ENCODE results near the gene ASCC1. TPM values are rescaled to one million over a fixed set of nuclear protein-coding genes. Genes with fewer than 3 reads are reported as not detected.

ASCC1 gene
- total RNA-seq, 2 donors from 2014 or later: 14.8 to 38.3 TPM

DNA sequence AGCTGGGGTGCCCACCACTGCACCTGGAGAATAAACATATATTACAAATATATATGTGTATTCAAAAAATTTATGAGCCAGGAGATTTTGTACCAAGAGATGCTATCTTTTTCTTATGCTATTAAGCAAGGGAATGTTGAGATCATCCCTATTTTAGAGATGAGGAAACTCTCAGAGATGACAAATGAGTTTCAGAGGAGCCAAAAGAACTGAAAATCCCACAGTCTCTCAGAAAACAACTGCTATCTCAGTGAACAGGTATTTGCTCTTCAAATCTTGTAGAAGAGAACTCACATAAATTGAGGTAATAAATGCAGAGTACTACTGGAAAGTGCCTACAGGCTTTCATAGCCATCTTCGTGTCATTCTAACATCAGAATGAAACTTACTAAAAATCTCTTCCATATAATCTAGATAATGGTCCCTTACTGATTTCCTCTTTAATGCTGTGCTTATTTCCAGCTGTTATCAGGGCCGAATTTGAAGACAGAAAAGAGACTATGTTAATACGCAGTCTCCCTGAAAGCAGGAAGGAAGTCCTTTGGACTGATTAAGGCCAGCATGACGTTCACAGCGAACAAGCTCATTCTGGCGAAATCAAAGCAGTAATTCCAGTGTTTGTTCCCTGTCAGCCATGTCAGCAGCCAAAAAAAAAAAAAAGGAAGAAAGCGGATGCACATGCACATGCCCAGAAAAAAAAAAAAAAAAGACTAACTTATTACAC lies 29.7 kb downstream of the ASCC1 start:
- H3K36me3 ChIP-seq: no peaks in the 10 kb centered on the region
- WGBS: 56% methylated on average over 7 of the region's 7 CpGs

DNA sequence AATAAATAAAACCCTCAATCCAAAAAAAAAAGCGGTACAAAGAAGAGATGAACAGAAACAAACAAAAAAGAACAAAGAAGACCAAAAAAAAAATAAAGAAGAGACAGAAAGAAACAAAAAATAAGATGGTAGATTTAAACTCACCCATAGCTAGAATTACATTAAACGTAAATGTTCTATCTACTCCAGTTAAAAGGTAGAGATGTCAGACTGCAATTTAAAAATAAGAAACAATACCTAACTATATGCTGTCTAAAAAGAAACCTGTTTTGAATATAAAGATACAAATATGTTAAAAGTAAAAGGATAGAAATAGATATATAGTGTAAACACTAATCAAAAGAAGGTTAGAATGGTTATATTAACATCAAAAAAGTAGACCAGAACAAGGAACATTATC lies 31.9 kb downstream of the ASCC1 start:
- Histone ChIP-seq H3K4me3 (no peak overlapping the region), H3K27ac (no peak overlapping the region), H3K9me3 (no peaks in the 10 kb centered on the region), H3K27me3 (replicated peaks; ENCODE audit: insufficient read depth) (no peaks in the 10 kb centered on the region), H3K4me1 (replicated peaks) (no peaks in the 10 kb centered on the region), H3K36me3 (no peaks in the 10 kb centered on the region)
- WGBS: 94% methylated on average over 2 of the region's 2 CpGs
- no peak for DNase-seq (ENCODE audit: low spot score)
- no peak for TF ChIP-seq POLR2A (IDR thresholded peaks at IDR 0.05)
- TF ChIP-seq, protein P1, sequence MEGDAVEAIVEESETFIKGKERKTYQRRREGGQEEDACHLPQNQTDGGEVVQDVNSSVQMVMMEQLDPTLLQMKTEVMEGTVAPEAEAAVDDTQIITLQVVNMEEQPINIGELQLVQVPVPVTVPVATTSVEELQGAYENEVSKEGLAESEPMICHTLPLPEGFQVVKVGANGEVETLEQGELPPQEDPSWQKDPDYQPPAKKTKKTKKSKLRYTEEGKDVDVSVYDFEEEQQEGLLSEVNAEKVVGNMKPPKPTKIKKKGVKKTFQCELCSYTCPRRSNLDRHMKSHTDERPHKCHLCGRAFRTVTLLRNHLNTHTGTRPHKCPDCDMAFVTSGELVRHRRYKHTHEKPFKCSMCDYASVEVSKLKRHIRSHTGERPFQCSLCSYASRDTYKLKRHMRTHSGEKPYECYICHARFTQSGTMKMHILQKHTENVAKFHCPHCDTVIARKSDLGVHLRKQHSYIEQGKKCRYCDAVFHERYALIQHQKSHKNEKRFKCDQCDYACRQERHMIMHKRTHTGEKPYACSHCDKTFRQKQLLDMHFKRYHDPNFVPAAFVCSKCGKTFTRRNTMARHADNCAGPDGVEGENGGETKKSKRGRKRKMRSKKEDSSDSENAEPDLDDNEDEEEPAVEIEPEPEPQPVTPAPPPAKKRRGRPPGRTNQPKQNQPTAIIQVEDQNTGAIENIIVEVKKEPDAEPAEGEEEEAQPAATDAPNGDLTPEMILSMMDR (IDR thresholded peaks at IDR 0.05): no peak
- no peak for TF ChIP-seq POLR2AphosphoS5 (IDR thresholded peaks at IDR 0.05)
- intact Hi-C loops (cut with DNase I): no loop called here

More for the DNA sequence above, 29.7 kb downstream of the ASCC1 start:
- H3K27ac ChIP-seq: peak overlapping the region; percentile 56 to 68
- no peaks in the 10 kb centered on the region for H3K4me1 ChIP-seq (replicated peaks)
- intact Hi-C loops (cut with DNase I): no loop called here
- no peak for DNase-seq (ENCODE audit: low spot score)
- H3K9me3 ChIP-seq: no peaks in the 10 kb centered on the region
- no peak overlapping the region for H3K4me3 ChIP-seq
- no peak for TF ChIP-seq POLR2A (IDR thresholded peaks at IDR 0.05)
- TF ChIP-seq POLR2AphosphoS5 (IDR thresholded peaks at IDR 0.05): no peak
- TF ChIP-seq, protein P1 (IDR thresholded peaks at IDR 0.05): no peak
- H3K27me3 ChIP-seq (replicated peaks; ENCODE audit: insufficient read depth): no peaks in the 10 kb centered on the region

DNA sequence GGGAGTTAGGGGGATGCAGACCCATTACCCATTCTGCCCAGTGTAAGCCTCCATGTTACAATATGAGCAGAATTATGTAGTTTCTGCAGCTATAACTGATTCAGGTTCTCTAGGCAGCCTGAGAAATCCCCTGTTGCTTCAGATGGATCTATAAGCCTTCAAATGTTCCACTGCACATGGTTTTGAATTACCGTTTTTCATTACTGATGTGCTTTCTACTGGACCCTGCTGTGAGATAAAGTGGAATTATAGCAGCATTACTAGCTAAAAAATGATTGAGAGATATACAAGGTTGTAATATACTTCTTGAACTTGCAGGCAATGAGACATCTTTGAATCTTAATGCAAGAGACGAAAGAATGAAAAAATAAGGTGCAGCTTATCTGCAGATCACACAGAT lies 38.6 kb downstream of the ASCC1 start:
- Histone ChIP-seq H3K9me3 (no peaks in the 10 kb centered on the region), H3K27me3 (replicated peaks; ENCODE audit: insufficient read depth) (no peaks in the 10 kb centered on the region), H3K36me3 (peaks cover 0 to 2% of the 10 kb centered on the region in 2 donors), H3K4me3 (no peak overlapping the region), H3K4me1 (replicated peaks) (no peaks in the 10 kb centered on the region), H3K27ac (no peak overlapping the region)
- TF ChIP-seq POLR2AphosphoS5 (IDR thresholded peaks at IDR 0.05) (no peak), POLR2A (IDR thresholded peaks at IDR 0.05) (no peak)
- TF ChIP-seq, protein P1 (IDR thresholded peaks at IDR 0.05): no peak
- 96% methylated on average over 2 of the region's 2 CpGs for WGBS
- no peak for DNase-seq (ENCODE audit: low spot score)
- intact Hi-C loops (cut with DNase I): no loop called here

DNA sequence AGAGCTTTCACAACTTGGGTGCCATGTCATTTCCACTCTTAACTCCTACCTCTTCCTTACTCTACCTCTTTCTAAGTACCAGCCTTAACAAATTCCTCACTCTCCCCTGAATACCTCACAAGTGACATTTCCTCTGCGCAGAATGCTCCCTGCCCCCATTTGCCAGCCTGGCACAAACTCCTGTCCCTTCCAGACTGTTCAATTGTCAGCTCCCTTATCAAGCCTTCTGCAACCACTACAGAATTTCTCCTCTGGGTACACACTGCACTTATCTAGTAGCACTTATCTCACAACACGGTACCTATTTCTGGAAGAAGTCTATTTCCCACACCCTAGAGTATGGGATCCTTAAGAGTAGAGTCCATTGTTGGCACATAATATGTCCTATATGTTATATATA lies 39.4 kb downstream of the ASCC1 start:
- TF ChIP-seq POLR2A (IDR thresholded peaks at IDR 0.05) (no peak), POLR2AphosphoS5 (IDR thresholded peaks at IDR 0.05) (no peak)
- TF ChIP-seq, protein P1 (IDR thresholded peaks at IDR 0.05): no peak
- H3K4me3 ChIP-seq: no peak overlapping the region
- intact Hi-C loops (cut with DNase I): no loop called here
- H3K36me3 ChIP-seq: peaks cover 0 to 2% of the 10 kb centered on the region in 2 donors
- no peak overlapping the region for H3K27ac ChIP-seq
- H3K27me3 ChIP-seq (replicated peaks; ENCODE audit: insufficient read depth): no peaks in the 10 kb centered on the region
- no peak for DNase-seq (ENCODE audit: low spot score)
- H3K9me3 ChIP-seq: no peaks in the 10 kb centered on the region
- no peaks in the 10 kb centered on the region for H3K4me1 ChIP-seq (replicated peaks)
- 98% methylated on average over 2 of the region's 2 CpGs for WGBS

DNA sequence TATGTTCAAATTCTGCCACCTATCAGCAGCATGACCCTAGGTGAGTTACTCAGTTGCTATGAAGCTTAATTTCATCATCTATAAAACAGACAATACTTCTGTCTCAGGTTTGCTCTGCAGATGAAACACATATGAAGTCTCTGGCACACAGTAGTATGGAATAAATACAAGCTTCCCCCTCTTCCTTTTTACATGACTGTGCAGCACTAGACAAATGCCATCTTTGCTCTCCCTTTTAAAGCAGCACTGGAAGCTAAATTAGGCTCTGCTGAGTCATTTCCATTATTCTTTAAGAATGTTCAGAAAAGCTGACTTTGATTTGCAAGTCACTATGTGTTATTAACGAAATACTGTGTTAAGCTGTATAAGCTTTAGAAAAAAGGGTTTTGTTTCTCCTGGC lies 40.9 kb downstream of the ASCC1 start:
- H3K27ac ChIP-seq: no peak overlapping the region
- WGBS: 32% methylated on average over 1 of the region's 1 CpG
- TF ChIP-seq POLR2AphosphoS5 (IDR thresholded peaks at IDR 0.05): no peak
- TF ChIP-seq, protein P1 (IDR thresholded peaks at IDR 0.05): no peak
- TF ChIP-seq POLR2A (IDR thresholded peaks at IDR 0.05): no peak

More for the DNA sequence above, 40.9 kb downstream of the ASCC1 start:
- Histone ChIP-seq H3K9me3 (no peaks in the 10 kb centered on the region), H3K36me3 (peaks cover 0 to 2% of the 10 kb centered on the region in 2 donors), H3K27me3 (replicated peaks; ENCODE audit: insufficient read depth) (no peaks in the 10 kb centered on the region), H3K4me1 (replicated peaks) (no peaks in the 10 kb centered on the region), H3K4me3 (no peak overlapping the region)
- DNase-seq (ENCODE audit: low spot score): no peak
- intact Hi-C loops (cut with DNase I): no loop called here
